GM19372 (cell line): ENCODE measurements around the gene APOL4.
"Not testable (repeated sequence)": the region's sequence is repeated elsewhere in the genome, so short reads cannot be mapped to it uniquely, and the experiment has no call there.

Experiments
- ATAC-seq: cut with Tn5 transposase; IDR thresholded peaks from one replicate; pipeline ENCODE4 v1.9.1; 2021; ENCODE audit warnings: mild to moderate bottlenecking, low read depth, moderate library complexity; ENCODE audit not compliant: unreplicated experiment

Gene APOL4

GRCh38 chr22:36209488-36209908 is 7.9 kb upstream of the APOL4 start:
- ATAC-seq = not testable (repeated sequence)

GRCh38 chr22:36208914-36209313 is 7.3 kb upstream of the APOL4 start:
- no peak for ATAC-seq

- ATAC-seq = no peak
Observed at GRCh38 chr22:36208162-36208765, 6.7 kb upstream of the APOL4 start.

- ATAC-seq = no peak
Observed at GRCh38 chr22:36206255-36206654, 4.6 kb upstream of the APOL4 start.

- ATAC-seq = not testable (repeated sequence)
Observed at GRCh38 chr22:36205573-36205972, 4.0 kb upstream of the APOL4 start.

- ATAC-seq = no peak
Observed at GRCh38 chr22:36204632-36205015, 3.0 kb upstream of the APOL4 start.

GRCh38 chr22:36204001-36204631 is 2.5 kb upstream of the APOL4 start:
- ATAC-seq = no peak

GRCh38 chr22:36203441-36203840 is 1.8 kb upstream of the APOL4 start:
- not testable (repeated sequence) for ATAC-seq

GRCh38 chr22:36202906-36203305 is 1.3 kb upstream of the APOL4 start:
- ATAC-seq = not testable (repeated sequence)

- not testable (repeated sequence) for ATAC-seq
Observed at GRCh38 chr22:36201025-36201424, 584 bp downstream of the APOL4 start.

GRCh38 chr22:36199001-36199551 is 2.5 kb downstream of the APOL4 start:
- no peak for ATAC-seq

GRCh38 chr22:36198536-36198935 is 3.1 kb downstream of the APOL4 start:
- ATAC-seq = no peak

GRCh38 chr22:36197514-36198146 is 4.0 kb downstream of the APOL4 start:
- ATAC-seq = no peak

GRCh38 chr22:36197065-36197440 is 4.6 kb downstream of the APOL4 start:
- ATAC-seq = no peak

GRCh38 chr22:36196254-36197064 is 5.2 kb downstream of the APOL4 start:
- ATAC-seq = no peak

GRCh38 chr22:36194971-36195370 is 6.6 kb downstream of the APOL4 start:
- ATAC-seq = no peak

GRCh38 chr22:36194385-36194784 is 7.2 kb downstream of the APOL4 start:
- ATAC-seq = no peak

GRCh38 chr22:36193577-36193976 is 8.0 kb downstream of the APOL4 start:
- ATAC-seq = no peak

- no peak for ATAC-seq
Observed at GRCh38 chr22:36193171-36193570, 8.4 kb downstream of the APOL4 start.

GRCh38 chr22:36192542-36192941 is 9.1 kb downstream of the APOL4 start:
- no peak for ATAC-seq
